Erythroblast (primary cell): Measurements from ENCODE around the gene VPS33A.

ENCODE experiments used
- GATA1 ChIP-seq: IDR thresholded peaks from 2 replicates; pipeline ENCODE4 v1.6.1; 2011; ENCODE audit warnings: low read depth, mild to moderate bottlenecking, control low read depth, low read length, moderate library complexity
- POLR2A ChIP-seq: IDR thresholded peaks from 2 replicates; pipeline ENCODE4 v1.6.1; 2011; ENCODE audit warnings: mild to moderate bottlenecking, low read length

DNA sequence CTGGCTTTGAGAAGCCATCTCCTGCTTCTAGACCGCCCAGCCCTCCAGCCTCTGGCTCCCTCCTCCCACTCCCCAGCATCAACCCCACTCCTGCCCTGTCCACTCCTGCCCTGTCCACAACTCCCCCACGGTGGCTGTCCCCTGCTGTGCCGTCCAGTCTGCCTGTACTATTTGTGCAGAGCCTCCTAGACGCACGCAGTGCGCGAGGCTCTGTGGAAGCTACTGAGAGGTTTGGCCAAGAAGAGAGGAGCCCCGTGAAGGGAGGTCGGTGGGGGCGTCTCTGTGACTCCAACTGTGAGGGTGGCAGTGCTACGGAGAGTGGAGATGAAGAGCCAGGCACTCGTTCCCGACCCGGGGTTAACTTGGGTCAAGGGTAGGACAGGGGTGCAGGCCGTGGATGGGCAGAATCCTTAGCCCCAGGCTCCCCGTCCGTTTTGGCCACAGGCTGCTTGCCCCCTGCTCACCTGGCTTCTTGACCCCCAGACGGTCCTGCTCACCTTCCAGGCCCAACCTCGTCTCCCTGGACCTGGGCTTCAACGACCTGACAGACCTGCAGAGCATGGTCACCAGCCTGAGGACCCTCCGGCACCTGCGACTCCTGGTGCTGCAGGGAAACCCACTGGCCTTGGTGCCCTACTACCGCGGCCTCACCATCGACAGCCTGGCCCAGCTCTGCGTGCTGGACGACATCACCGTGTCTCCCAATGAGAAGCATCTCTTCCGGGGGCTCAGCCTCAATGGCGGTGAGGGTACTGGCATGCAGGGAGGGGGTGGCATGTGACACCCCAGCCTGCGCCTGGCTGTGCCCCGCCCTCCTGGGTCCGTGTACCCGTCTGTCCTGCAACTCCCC, 76.4 kb downstream of the VPS33A start:
- TF ChIP-seq POLR2A = no peak
- TF ChIP-seq GATA1 = no peak
